PC-3 (cell line): ENCODE measurements around the gene ETV6. TPM values are rescaled to one million over a fixed set of nuclear protein-coding genes. Genes with fewer than 3 reads are reported as not detected.

Experiments
- ATAC-seq: fragments of 200-7000 bp; cut with Tn5 transposase; 2 replicates; pipeline ENCODE4 v1.9.1; 2020; ENCODE audit warnings: mild to moderate bottlenecking, moderate library complexity
- BruUV-seq: library from RNA; stranded (reverse); fragments of 400-500 nt; replicated peaks from 2 replicates; lab custom pipeline; 2021; lab: Mats Ljungman, UMichigan
- CTCF ChIA-PET: fragments of 300-600 bp; sonication (Branson Sonifier 250); formaldehyde crosslinking; loops from one replicate; lab custom pipeline; 2022; ENCODE audit warnings: antibody characterized with exemption; lab: Charles Lee
- POLR2A ChIA-PET: fragments of 300-600 bp; sonication (Branson Sonifier 250); formaldehyde crosslinking; loops from one replicate; lab custom pipeline; 2022; ENCODE audit warnings: antibody characterized with exemption; ENCODE audit not compliant: unreplicated experiment; lab: Charles Lee
- DNase-seq: peaks from one replicate; pipeline ENCODE4 v3.0.0-alpha.2; 2015
- H2AFZ ChIP-seq: fragments of 300-600 bp; sonication (generic); 2 replicates; pipeline ENCODE4 v1.6.0; 2016; ENCODE audit warnings: antibody characterized with exemption, low read length
- H3F3A ChIP-seq: fragments of 300-600 bp; sonication (generic); one replicate; pipeline ENCODE4 v1.6.0; 2017; ENCODE audit warnings: antibody characterized with exemption, low read length, control low read depth, mild to moderate bottlenecking; ENCODE audit not compliant: unreplicated experiment
- H3K27ac ChIP-seq: fragments of 300-600 bp; sonication (generic); 2 replicates; pipeline ENCODE4 v1.5.1; 2016; ENCODE audit warnings: mild to moderate bottlenecking, low read length
- H3K27me3 ChIP-seq: fragments of 300-600 bp; sonication (generic); 2 replicates; pipeline ENCODE4 v1.6.1; 2016; ENCODE audit warnings: low read length, mixed read lengths
- H3K36me3 ChIP-seq: fragments of 300-600 bp; sonication (generic); 2 replicates; pipeline ENCODE4 v1.6.1; 2016; ENCODE audit warnings: low read depth, mixed run types, low read length, mixed read lengths
- H3K4me1 ChIP-seq: fragments of 300-600 bp; sonication (generic); 2 replicates; pipeline ENCODE4 v1.5.1; 2016; ENCODE audit warnings: low read length; ENCODE audit not compliant: insufficient read depth
- H3K4me2 ChIP-seq: fragments of 300-600 bp; sonication (generic); 2 replicates; pipeline ENCODE4 v1.6.0; 2016; ENCODE audit warnings: low read length
- H3K4me3 ChIP-seq: fragments of 300-600 bp; sonication (generic); 2 replicates; pipeline ENCODE4 v1.5.1; 2016; ENCODE audit warnings: mild to moderate bottlenecking, low read length, mixed read lengths
- H3K79me2 ChIP-seq: fragments of 300-600 bp; sonication (generic); 2 replicates; pipeline ENCODE4 v1.6.1; 2017; ENCODE audit warnings: low read length, mixed read lengths
- H3K9ac ChIP-seq: fragments of 300-600 bp; sonication (generic); 2 replicates; pipeline ENCODE4 v1.6.0; 2016; ENCODE audit warnings: mild to moderate bottlenecking, low read length
- H3K9me2 ChIP-seq: fragments of 300-600 bp; sonication (generic); replicated peaks from 2 replicates; pipeline ENCODE4 v1.6.1; 2016; ENCODE audit warnings: mixed run types, low read length, mixed read lengths
- H3K9me3 ChIP-seq: fragments of 300-600 bp; sonication (generic); 2 replicates; pipeline ENCODE4 v1.6.1; 2016; ENCODE audit warnings: low read length, mixed read lengths
- H4K20me1 ChIP-seq: fragments of 300-600 bp; sonication (generic); 2 replicates; pipeline ENCODE4 v1.6.1; 2016; ENCODE audit warnings: low read length, mixed read lengths
- CTCF ChIP-seq: fragments of 300-600 bp; sonication (generic); conservative IDR thresholded peaks from 2 replicates; pipeline ENCODE4 v1.5.1; 2017; ENCODE audit warnings: antibody characterized with exemption, low read depth, mild to moderate bottlenecking, low read length
- EZH2 ChIP-seq: fragments of 300-600 bp; sonication (generic); IDR thresholded peaks from one replicate; pipeline ENCODE4 v1.6.1; 2017; ENCODE audit warnings: antibody characterized with exemption, mild to moderate bottlenecking, low read length; ENCODE audit not compliant: unreplicated experiment
- EZH2phosphoT487 ChIP-seq: fragments of 300-600 bp; sonication (generic); IDR thresholded peaks from 2 replicates; pipeline ENCODE4 v1.6.1; 2018; ENCODE audit warnings: mild to moderate bottlenecking, antibody characterized with exemption, low read length, borderline replicate concordance
- intact Hi-C: fragments of 100-400 bp; cut with micrococcal nuclease; formaldehyde crosslinking; loops from 2 replicates; pipeline ENCODE4 v1.9.0; 2023
- total RNA-seq: library from RNA; depleted of rRNA; stranded (reverse); fragments of >200 nt; gene quantifications from 2 replicates; pipeline ENCODE4 v1.2.3, GENCODE V29; 2014

The ETV6 gene
- total RNA-seq, 1 experiment from 2014 or later: 5.0 TPM

- no peaks in the 10 kb centered on the region for H3F3A ChIP-seq
- H3K27ac ChIP-seq: no peak overlapping the region
These were observed 122.5 kb downstream of the ETV6 start for GRCh38 chr12:11771895-11772502.

GRCh38 chr12:11773889-11774677 is 124.6 kb downstream of the ETV6 start:
- intact Hi-C loops: no loop called here
- Histone ChIP-seq H3K9ac (no peak overlapping the region), H3K4me3 (no peak overlapping the region), H3F3A (no peaks in the 10 kb centered on the region), H3K4me1 (no peaks in the 10 kb centered on the region), H3K27me3 (no peaks in the 10 kb centered on the region), H3K79me2 (no peaks in the 10 kb centered on the region), H3K9me3 (no peaks in the 10 kb centered on the region), H3K36me3 (no peaks in the 10 kb centered on the region), H3K9me2 (no peaks in the 10 kb centered on the region), H2AFZ (no peak overlapping the region), H3K4me2 (no peak overlapping the region), H4K20me1 (no peaks in the 10 kb centered on the region), H3K27ac (no peak overlapping the region)
- ChIA-PET CTCF (no interaction called here), POLR2A (no interaction called here)
- TF ChIP-seq EZH2 (no peak), EZH2phosphoT487 (no peak), CTCF (no peak)
- DNase-seq: no peak
- no TSS peak for BruUV-seq
- ATAC-seq: no peak

More at GRCh38 chr12:11771895-11772502, 122.5 kb downstream of the ETV6 start:
- CTCF ChIA-PET: no interaction called here
- Histone ChIP-seq H3K4me3 (no peak overlapping the region), H3K9me3 (no peaks in the 10 kb centered on the region), H4K20me1 (no peaks in the 10 kb centered on the region), H3K27me3 (no peaks in the 10 kb centered on the region), H3K9me2 (no peaks in the 10 kb centered on the region), H3K79me2 (no peaks in the 10 kb centered on the region), H3K4me2 (no peak overlapping the region), H2AFZ (no peak overlapping the region), H3K36me3 (no peaks in the 10 kb centered on the region), H3K9ac (no peak overlapping the region), H3K4me1 (no peaks in the 10 kb centered on the region)
- no TSS peak for BruUV-seq
- TF ChIP-seq EZH2 (no peak), CTCF (no peak), EZH2phosphoT487 (no peak)
- DNase-seq (peak; percentile 14), ATAC-seq (no peak)
- POLR2A ChIA-PET: no interaction called here
- intact Hi-C loops: no loop called here

- ATAC-seq (no peak), DNase-seq (no peak)
- ChIA-PET CTCF (no interaction called here), POLR2A (no interaction called here)
- no peaks in the 10 kb centered on the region for H3K36me3 ChIP-seq
- no peak overlapping the region for H3K27ac ChIP-seq
- no peaks in the 10 kb centered on the region for H3K9me2 ChIP-seq
- no peak for TF ChIP-seq CTCF
- TF ChIP-seq EZH2phosphoT487: no peak
- no peak for TF ChIP-seq EZH2
- H3K4me1 ChIP-seq: no peaks in the 10 kb centered on the region
- H3F3A ChIP-seq: no peaks in the 10 kb centered on the region
- H3K9me3 ChIP-seq: no peaks in the 10 kb centered on the region
- no peak overlapping the region for H3K9ac ChIP-seq
- BruUV-seq: no TSS peak
- H4K20me1 ChIP-seq: no peaks in the 10 kb centered on the region
- no peak overlapping the region for H2AFZ ChIP-seq
- H3K4me2 ChIP-seq: no peak overlapping the region
- intact Hi-C loops: no loop called here
- H3K27me3 ChIP-seq: no peaks in the 10 kb centered on the region
- H3K79me2 ChIP-seq: no peaks in the 10 kb centered on the region
- H3K4me3 ChIP-seq: no peak overlapping the region
These were observed 125.3 kb downstream of the ETV6 start for GRCh38 chr12:11774821-11775220.
